Loucy (cell line): ENCODE data around the gene FCRL6.

Source experiments
- CTCF ChIP-seq: fragments of 200-600 bp; sonication (generic); conservative IDR thresholded peaks from 2 replicates; pipeline ENCODE4 v1.5.1; 2014; ENCODE audit warnings: mild to moderate bottlenecking, antibody characterized with exemption, low read length
- EZH2phosphoT487 ChIP-seq: fragments of 200-600 bp; IDR thresholded peaks from 2 replicates; pipeline ENCODE4 v1.6.1; 2018; ENCODE audit warnings: antibody characterized with exemption, mild to moderate bottlenecking, moderate library complexity, borderline replicate concordance

DNA sequence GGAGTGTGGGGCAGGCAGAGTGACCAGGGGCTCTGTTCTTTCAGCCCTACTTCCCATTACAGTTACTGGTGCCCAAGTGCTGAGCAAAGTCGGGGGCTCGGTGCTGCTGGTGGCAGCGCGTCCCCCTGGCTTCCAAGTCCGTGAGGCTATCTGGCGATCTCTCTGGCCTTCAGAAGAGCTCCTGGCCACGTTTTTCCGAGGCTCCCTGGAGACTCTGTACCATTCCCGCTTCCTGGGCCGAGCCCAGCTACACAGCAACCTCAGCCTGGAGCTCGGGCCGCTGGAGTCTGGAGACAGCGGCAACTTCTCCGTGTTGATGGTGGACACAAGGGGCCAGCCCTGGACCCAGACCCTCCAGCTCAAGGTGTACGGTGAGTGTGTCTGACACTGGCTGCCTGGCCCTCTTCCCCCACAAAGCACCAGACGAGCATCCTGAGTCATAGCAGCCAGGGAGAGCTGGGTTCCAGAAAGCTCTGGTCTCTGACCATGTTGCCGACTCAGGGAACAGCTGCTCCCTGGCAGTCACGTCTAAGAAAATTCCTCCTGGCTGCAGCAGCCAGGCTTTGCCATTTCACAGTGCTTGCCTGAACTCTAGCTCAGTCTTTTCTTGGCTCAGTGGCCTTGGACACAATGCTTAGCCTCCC, 27.8 kb downstream of the FCRL6 start:
- TF ChIP-seq CTCF (no peak), EZH2phosphoT487 (no peak)
